ENCODE data around the gene LRRN2. TPM values are rescaled to one million over a fixed set of nuclear protein-coding genes. Genes with fewer than 3 reads are reported as not detected.
"Not testable (repeated sequence)": the region's sequence is repeated elsewhere in the genome, so short reads cannot be mapped to it uniquely, and the experiment has no call there.

Gene LRRN2
- total RNA-seq, 1 donor from 2014 or later = 2.3 TPM

DNA sequence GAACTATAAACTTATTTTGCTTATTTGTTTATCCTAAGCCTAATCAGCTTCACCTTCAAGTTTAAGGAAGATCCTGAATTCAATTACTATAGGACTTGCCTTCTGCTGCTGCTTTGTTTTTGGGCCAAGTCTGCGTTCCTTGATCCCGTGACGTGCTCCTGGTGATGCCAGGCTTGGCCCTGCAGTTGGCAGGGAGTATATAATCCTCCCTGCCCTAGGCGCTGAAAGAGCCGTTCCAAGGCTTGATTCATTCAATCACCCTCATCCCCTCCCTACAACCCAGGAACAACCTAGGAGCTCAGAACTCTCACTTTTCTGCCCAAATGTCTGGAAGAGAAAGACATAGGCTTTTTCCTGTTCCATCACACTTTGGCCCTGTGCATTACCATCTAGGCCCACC, 12.4 kb upstream of the LRRN2 start:
- DNase-seq (no peak), ATAC-seq (peak; percentile 48)
- intact Hi-C loops (cut with micrococcal nuclease) = no loop called here

DNA sequence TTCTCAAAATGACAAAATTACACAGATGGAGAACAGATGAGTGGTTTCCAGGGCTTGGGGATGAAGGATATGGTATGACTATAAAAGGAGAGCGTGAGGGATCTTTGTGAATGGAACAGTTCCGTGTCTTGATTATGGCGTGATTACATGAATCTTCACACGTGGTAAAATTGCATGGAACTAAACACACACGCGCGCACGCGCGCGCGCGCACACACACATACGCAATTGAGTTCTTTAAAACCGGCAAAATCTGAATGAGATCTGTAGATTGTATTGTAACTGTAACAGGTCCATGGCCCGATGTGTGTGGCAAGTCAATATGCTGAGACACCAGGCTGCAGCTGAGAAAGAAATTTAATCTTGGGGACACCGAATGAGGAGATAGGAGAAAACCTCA, 11.1 kb upstream of the LRRN2 start:
- no peak for DNase-seq
- intact Hi-C loops (cut with micrococcal nuclease) = no loop called here
- no peak for ATAC-seq

DNA sequence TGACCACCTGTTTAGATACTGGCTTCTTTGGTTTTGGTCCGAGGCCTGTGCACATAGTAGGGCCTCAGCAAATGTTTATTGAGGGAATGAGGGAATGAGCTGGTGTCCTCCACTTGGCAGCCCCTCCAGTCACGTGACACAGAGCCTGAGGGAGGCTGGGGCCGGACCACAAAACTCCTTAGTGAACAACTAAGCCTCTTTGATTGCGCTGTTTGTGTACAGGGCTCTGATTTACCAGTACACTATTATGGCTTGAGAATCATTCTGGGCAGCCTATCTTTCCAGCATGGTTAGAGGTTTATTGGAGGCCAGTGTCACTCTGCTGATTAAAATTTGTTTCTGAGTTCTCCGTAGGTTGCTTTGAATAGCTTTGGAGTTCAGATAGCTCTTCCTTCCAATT, 10.2 kb upstream of the LRRN2 start:
- ATAC-seq (no peak), DNase-seq (no peak)
- intact Hi-C loops (cut with micrococcal nuclease) = no loop called here

DNA sequence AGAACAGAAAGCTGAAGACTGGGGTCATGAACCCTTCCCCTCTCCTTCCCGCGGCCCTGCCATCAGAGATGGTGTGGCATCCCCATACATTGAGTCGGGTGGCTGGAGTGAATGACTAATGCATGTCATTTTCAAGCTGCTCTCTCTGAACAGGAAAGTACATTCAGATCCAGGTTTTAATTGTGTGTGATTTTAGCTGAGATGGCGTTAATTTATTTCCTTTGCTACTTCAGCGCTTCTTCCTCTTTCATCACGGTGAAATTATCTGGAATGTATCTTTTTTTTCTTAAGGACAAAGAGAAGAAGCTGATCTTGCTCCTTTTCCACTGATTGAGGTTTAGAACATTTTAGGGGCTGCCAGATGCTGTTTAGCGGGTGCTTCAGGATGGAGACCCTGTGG, 8.6 kb upstream of the LRRN2 start:
- no peak for DNase-seq
- ATAC-seq = no peak
- intact Hi-C loops (cut with micrococcal nuclease) = no loop called here

DNA sequence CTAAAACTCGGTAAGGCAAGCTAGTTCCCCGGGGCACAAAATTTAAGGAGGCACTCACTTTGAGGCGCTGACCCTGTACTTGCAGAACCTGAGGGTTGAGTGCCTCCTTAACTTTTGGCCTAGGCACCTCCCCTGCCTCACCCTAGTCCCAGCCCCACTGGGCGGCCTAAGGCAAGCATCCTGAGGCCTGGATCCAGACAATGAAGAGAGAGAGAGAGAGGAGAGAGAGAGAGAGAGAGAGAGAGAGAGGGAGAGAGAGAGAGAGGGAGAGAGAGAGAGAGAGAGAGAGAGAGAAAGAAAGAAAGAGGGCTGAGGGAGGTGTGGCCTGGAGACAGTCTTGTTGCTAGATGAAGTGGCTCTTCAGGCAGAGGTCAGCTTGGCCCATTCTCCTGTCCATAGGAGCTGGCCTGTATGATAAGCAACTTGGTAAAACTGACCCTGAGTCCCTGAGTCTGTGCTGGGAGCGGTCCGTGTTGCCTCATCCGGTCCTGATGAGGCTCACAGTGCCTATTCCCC, 7.4 kb upstream of the LRRN2 start:
- no peak for ATAC-seq
- no peak for DNase-seq
- intact Hi-C loops (cut with micrococcal nuclease) = no loop called here

DNA sequence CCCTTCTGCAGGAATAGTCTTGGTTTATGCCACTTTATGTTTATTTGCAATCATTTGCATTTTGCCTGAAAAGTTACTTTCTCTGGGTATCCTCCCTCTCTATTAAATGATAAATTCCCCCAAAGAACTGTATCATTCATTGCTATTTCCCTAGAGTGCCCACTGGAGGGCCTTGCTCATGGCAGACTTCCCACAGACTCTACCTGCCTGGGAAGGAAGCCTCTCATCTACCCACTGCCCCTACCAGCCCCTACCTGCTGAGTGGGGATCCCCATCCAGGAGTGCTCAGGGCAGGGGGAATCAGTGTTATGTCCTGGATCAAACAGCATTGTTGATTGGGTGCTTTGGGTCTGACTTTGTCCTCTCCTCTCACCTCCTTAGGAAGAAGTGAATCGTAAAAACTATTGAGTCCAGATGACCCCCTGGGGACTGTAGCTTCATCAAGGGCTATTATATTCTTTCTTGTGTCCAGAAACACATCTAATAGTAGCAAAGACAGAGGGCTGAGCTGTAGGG, 6.8 kb upstream of the LRRN2 start:
- intact Hi-C loops (cut with micrococcal nuclease) = no loop called here
- no peak for ATAC-seq
- no peak for DNase-seq

DNA sequence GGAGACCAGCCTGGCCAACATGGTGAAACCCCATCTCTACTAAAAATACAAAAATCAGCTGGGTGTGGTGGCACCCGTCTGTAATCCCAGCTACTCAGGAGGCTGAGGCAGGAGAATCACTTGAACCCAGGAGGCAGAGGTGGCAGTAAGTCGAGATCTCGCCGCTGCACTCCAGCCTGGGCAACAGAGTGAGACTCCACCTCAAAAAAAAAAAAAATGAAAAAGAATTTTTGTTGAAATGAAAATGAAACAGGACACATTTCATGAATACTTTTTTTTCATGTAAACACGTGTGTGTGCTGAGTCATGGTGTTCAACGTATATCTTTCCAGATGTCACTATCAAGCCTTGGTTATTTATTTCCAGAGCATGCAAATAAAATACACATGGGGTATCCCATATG, 5.8 kb upstream of the LRRN2 start:
- ATAC-seq; intact Hi-C loops (cut with micrococcal nuclease); DNase-seq: not testable (repeated sequence)

DNA sequence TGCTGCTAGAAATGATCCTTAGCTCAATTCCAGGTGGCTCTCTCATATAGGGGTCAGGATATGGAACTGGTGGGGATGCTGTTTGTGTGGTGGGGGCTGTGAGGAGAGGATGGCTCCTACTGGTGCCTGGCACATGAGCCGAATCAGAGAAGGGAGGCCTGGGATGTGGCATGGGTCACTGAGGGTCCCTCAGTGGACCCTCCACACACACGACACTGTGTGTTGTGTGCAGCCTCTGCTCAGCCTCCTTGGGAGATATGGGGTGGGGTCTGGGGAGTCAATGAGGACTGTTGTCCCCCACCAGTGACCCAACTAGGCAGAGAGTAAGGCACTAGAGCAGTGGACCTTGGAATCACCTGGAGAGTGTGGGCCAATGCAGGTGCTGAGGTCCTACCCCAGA, 3.2 kb upstream of the LRRN2 start:
- ATAC-seq (no peak), DNase-seq (no peak)
- intact Hi-C loops (cut with micrococcal nuclease) = no loop called here

DNA sequence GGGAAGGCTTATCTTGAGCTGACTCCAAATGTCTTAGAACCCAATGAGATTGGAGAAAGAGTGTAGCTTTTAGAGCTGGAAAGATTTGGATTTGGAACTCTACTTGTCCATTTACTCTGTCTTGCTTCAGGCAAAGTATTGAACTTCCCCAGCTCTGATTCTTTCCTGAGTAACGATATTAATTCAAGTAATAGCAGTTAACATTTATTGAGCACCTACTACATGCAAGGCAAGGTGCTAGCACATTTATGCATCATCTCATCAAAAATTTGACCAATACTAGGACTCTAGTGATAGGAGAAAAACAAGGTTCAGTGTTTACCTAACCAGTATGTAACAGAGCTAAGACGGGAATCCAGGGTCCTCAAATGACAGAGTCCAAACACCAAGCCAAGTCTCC, 2.5 kb upstream of the LRRN2 start:
- intact Hi-C loops (cut with micrococcal nuclease) = no loop called here
- DNase-seq = no peak
- no peak for ATAC-seq

DNA sequence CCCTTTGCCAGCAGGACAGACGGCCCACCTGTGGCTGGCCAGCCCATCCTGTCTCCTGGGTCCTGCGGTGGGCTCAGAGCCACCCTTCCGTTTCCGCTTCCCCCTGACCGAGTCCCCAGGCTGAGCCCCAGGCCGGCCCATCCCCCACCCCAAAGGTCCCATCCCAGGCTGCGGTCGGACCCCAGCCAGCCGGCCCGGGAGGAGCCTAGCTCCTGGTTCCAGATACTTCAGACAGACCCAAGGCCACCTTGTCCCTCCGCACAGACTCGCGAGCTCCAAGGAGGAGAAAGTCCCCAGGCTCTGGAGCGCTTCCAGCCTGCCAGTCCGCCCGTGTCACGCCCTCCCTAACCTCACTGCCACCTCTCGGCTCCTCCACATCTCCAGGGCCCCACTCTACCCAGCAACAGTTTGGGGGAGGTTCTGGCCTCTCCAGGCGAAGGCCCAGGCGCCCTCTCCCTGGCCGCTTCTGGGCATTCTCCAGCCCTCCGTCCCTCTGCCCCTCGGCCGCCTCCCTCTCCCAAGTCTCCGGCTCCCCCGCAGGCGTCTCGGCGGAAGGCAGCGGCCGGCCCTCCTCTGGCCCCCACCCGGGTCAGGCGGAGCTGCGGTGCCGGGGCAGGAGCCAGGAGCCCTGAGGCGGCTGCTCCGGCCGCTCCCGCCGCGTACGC, 835 bp downstream of the LRRN2 start:
- DNase-seq (peak; percentile 37), ATAC-seq (peak; percentile 39)
- intact Hi-C loops (cut with micrococcal nuclease) = no loop called here

DNA sequence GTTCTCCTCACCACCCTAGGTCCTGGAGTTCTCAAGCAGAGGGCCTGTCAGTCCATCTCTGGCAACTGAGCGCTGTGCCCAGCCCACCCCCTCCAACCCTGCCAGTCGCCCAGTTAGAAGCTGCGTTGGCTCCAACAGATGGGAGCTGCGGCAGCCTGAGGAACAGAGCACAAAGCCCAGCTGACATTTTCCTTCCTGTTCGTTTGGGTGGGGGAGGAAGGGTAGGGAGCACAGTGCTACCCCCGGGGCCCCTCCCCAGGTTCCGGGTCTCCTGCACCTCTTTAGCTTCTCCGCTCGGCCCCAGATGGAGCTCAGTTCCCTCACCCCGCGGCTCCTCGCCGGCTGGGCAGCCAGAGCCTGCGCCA, 1.4 kb downstream of the LRRN2 start:
- peak; percentile 24 for ATAC-seq
- intact Hi-C loops (cut with micrococcal nuclease) = no loop called here
- DNase-seq = no peak

DNA sequence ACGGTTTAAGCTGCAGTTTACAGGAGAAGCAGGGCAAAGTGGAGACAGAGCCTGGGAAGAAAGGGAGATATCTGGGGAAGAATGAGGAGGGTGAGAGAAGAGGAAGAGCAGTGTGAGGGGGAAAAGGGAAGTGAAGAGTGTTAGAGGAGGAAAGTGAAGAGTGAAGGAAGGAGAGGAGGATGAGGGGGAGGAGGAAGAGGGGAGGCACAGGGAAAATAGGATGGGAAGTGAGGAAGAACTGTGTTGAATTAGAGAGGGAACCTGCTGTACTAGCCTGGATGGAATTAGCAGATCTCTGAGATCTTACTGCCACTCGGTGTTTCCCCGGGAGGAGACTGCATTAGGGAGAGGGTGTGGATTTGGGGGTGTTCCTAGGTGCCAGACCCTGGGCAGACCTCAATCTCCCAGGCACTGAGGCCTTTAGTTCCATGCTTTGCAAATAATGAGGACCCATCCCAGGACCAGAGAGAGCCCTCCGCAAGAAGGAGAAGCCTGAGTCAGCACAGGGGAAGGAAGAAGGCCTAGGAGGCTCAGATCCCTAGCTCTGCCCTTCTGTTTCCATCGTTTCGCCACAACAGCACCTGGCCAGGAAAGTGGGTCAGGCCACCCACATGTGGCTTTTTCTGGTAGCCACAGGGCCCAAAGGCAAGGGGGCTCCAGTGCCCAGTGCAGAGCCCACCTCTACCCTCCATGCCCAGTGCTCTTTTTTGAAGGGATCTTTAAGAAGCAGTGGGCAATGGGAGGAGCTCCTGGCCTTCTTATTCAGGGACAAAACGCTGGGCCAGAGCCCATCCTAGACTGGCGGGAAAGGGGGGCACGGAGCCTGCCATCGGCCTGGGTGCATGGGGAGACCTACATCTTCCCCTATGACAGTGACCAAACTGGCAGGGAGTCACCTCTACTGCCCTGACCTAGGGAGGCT, 2.0 kb downstream of the LRRN2 start:
- intact Hi-C loops (cut with micrococcal nuclease) = no loop called here

DNA sequence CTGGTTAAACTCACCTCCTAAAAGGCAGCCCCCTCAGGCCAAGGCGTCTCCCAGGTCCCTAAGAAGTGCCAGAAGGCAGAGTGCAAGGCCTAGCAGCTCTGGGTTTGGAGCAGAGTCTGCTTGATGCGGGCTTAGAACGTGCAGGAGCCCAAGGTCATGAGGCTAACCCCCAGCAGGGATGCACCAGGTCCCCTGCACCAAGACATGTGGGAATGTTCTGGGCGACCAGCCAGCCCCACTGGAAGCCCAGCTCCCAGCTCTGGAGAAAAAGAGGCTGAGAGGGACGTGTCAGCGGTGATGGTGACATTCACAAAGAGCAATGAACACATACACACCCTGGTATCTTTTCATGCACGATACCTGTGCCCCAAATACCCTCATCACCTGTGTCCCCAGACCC, 5.1 kb downstream of the LRRN2 start:
- intact Hi-C loops (cut with micrococcal nuclease) = no loop called here
- DNase-seq = peak; percentile 50
- ATAC-seq = peak; percentile 36

More for the DNA sequence above, 2.0 kb downstream of the LRRN2 start:
- ATAC-seq (no peak), DNase-seq (no peak)

DNA sequence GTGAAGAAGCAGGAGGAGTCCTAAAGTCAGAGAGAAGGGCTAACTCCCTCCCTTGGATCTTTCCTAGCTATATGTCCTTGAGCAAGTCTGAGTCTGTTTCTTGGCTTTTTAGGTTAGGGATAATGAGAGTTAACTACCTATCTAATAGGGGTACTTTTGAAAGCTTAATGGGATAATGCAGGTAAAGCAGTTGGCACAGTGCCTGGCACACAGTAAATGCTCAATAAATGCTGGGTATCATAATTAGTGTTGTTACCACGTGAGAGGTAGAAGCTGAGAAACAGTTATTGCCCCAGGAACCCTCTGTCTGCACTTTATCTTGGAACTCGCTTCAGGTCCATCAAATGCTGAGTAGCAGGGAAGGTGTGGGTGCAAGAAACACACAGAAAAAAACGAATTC, 5.5 kb downstream of the LRRN2 start:
- no peak for DNase-seq
- intact Hi-C loops (cut with micrococcal nuclease) = no loop called here
- no peak for ATAC-seq

DNA sequence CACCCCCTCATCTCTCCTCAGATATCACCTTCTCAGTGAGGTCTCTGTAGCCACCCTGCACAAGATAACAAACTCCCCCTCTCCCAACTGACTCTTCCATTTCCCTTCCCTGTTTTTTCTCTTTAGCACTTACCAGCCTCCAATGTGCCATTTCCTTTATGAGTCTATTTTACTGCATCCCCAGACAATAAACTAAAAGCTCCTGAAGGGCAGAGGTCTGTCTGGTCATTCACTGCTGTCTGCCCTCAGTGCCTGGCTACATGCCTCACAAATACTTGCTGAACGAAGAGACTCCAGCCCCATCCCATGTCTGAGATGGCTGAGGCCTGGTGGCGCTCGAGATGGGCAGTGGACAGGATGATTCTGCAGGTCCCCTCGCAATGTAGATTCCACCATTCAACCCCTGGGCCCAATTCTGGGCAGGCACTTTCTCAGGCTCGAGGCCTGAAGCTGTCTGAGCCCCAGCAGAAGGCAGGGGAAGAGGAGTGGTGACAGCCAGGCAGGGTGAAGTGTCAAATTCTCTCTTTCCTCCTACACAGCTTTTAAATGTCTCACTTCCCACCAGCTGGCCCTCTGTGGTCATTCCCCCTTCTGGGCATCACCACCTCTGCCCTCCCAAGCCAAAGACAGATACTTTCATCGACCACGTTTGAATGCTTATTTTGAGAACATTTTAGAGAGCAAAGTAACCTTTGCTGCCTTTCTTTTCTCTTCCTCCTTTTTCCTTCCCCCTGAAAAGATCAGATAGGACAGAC, 6.6 kb downstream of the LRRN2 start:
- ATAC-seq = no peak
- intact Hi-C loops (cut with micrococcal nuclease) = no loop called here
- no peak for DNase-seq

DNA sequence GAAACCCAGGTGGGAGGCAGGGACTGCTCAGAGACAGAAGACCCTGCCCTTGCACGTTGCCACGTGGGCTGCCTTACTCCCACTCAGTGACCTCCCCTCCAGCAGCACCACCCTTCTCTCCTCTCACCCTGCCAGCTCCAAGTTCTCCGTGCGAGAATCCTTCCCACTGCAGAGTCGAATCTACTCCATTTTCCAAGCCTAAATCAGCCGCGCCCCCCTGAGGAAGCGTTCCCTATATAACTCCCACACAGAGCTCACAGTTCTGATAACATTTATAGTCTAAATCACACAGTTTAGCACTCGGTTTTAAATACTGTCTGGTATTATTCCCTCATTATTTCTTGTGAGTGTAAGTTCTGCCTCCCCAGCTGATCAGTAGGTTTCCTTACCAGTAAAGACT, 7.7 kb downstream of the LRRN2 start:
- ATAC-seq = no peak
- DNase-seq = no peak
- intact Hi-C loops (cut with micrococcal nuclease) = no loop called here

DNA sequence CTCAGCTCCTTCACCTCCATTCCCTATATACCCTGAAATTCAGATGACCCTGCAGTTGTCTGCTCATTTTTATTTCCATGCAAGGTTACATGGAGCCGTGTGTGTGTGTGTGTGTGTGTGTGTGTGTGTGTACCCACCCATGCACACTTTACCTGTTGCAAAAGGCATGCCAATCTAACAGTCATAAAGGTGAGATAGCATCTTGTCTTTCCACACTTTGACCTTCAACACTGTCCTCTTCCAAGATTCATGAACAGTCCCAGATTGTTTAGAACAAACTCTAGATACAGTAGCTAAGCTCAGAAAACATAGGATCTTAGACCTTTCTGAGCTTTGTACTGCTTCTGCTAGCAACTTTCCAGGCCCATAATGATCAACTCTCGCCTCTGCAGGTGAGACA, 9.5 kb downstream of the LRRN2 start:
- no peak for ATAC-seq
- intact Hi-C loops (cut with micrococcal nuclease) = no loop called here
- DNase-seq = no peak

DNA sequence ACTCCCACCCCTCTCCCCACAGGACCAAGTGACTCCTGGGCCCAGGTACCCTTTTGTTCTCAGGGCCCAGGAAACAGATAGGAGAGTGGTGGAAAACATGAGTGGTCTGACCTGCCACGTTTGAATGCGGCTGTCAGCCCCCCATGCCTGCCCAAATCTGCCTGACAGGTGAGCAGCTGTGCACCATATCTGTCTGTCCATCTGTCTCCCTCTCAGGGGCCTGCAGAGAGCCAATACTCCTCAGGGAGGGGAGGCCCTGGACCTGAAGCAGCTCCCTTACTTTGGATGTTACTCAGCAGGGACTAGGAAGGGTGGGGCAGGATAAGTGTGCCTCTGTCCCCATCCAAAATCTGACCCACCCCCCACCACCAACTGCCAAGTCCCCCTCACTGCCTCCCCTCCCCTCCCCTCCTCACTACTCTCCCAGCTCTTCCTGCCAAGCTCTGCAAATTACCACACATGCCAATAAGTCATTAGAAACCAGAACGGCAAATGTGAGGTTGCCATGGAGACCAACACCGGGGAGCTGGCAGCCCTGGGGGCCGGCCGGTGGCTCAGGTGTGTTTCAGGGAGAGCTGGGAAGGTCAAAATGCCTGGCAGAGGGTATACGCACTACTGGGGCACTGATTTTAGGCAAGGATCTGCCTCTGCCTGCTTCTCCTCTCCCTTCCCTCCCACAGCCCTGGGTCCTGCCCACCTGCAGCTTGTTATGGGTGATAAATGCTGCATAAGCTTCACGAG, 11.5 kb downstream of the LRRN2 start:
- DNase-seq (no peak), ATAC-seq (no peak)
- intact Hi-C loops (cut with micrococcal nuclease) = no loop called here

DNA sequence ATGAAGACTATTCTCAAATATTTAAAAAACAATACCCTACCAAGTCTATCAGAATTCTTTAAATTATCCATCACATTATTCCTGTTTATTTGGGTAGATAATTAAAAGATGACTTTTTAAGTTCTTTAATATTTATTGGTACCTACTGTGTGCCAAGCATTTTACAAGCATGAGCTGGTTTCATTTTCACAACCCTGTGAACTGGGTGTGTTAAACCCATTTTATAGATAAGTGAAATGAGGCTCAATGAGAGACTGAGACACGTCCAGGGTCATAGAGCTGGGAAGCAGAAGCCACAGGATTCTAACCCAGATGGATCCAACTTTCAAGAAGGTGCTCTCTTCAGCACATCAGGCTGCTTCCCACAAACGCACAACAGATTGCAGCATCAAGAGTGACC, 12.3 kb downstream of the LRRN2 start:
- ATAC-seq (no peak), DNase-seq (no peak)
- intact Hi-C loops (cut with micrococcal nuclease) = no loop called here

Measured in left ventricle myocardium superior (tissue), 1 donor.